ENCODE measurements around the gene SCML1.

SCML1 gene

DNA sequence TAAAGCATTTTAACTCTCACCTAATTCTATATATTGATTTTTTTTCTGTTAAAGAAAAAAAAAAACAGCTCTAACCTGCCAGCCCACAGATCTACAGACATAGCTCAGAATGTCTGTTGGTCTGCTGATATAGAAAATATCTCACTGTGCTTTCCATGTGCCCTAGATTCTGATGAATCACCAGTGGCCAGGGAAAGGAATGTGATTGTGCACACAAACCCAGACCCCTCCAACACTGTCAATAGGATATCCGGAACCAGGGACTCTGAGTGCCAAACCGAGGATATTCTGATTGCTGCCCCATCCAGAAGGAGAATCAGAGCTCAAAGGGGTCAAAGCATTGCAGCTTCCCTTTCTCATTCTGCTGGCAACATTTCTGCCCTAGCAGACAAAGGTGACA, 12.1 kb upstream of the SCML1 start:
- Histone ChIP-seq H3K9me3 (ENCODE audit: control insufficient read depth, insufficient read depth, low read length) (no peaks in the 10 kb centered on the region), H3K9ac (ENCODE audit: low read depth, low read length) (no peak overlapping the region), H3K4me1 (ENCODE audit: insufficient read depth, low read length) (peaks cover 15% of the 10 kb centered on the region), H3K36me3 (ENCODE audit: insufficient read depth, low read length) (peaks cover 4% of the 10 kb centered on the region)

DNA sequence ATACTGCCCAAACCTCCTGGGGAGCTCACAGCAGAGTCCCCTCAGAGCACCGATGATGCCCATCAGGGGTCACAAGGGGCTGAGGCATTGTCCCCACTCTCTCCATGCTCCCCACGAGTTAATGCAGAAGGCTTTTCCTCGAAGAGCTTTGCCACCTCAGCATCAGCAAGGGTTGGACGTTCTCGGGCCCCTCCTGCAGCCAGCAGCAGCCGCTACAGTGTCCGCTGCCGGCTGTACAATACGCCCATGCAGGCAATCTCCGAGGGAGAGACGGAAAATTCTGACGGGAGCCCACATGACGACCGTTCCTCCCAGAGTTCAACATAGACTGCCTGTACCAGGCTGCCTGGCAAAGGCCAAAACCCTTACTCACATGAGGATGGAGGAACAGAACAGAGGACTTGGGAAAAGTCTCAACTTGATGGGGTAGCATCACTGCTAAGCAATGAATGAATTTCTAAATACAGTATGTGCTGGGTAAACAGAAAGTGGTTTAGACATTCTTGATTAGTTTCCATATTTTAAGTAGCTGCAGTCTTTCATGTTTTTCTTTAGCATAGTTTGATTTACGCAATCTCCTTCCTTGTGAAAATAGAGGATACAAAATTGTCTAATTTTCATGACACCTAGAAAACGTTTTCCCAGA, 5.0 kb upstream of the SCML1 start:
- no peak overlapping the region for H3K9ac ChIP-seq (ENCODE audit: low read depth, low read length)
- no peaks in the 10 kb centered on the region for H3K9me3 ChIP-seq (ENCODE audit: control insufficient read depth, insufficient read depth, low read length)
- peaks cover 4% of the 10 kb centered on the region for H3K36me3 ChIP-seq (ENCODE audit: insufficient read depth, low read length)
- peaks cover 6% of the 10 kb centered on the region; the same call in 1 of the 2 replicates for H3K4me1 ChIP-seq (ENCODE audit: insufficient read depth, low read length)

DNA sequence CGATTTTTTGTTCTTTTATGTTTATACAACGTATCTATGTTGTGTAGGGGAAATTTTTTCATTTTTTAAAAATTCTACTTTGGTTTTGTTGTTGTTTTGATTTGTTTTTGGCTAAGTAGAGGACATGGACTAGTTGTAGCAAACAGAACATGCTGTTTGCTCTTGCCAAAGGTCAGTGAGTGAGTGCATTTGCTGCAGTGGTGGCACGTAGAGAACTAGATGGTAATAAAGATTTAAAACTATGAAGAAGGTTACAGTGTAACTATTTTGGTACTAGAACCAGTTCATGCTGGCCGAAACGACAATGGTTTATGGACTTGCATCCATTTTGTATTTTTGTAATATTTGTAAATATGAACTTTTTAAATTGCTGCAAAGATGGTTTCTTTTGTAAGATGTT, 1.9 kb upstream of the SCML1 start:
- Histone ChIP-seq H3K4me1 (ENCODE audit: insufficient read depth, low read length) (peaks cover 6% of the 10 kb centered on the region; the same call in 1 of the 2 replicates), H3K36me3 (ENCODE audit: insufficient read depth, low read length) (no peaks in the 10 kb centered on the region), H3K9ac (ENCODE audit: low read depth, low read length) (no peak overlapping the region), H3K9me3 (ENCODE audit: control insufficient read depth, insufficient read depth, low read length) (no peaks in the 10 kb centered on the region)

DNA sequence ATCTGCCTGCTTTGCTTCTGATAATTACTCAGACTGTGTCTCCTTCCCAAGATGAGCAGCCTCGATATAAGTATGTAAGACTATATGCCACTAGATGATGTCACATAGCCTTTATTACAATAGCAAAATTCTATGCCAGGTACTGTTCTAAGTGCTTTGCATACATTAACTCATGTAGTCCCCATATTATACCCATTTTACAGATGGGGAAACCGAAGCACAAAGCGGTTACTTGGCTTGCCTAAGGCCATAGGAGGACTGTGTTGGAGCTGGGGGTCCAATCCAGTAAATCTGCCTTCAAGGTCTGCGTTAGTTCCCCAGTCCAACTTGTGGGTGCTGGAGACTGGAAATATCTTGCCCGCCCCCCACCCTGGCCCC, 826 bp upstream of the SCML1 start:
- Histone ChIP-seq H3K36me3 (ENCODE audit: insufficient read depth, low read length) (no peaks in the 10 kb centered on the region), H3K4me1 (ENCODE audit: insufficient read depth, low read length) (peaks cover 6% of the 10 kb centered on the region; the same call in 1 of the 2 replicates), H3K9ac (ENCODE audit: low read depth, low read length) (peak overlapping the region; percentile 39; the same call in 1 of the 2 replicates), H3K9me3 (ENCODE audit: control insufficient read depth, insufficient read depth, low read length) (no peaks in the 10 kb centered on the region)

DNA sequence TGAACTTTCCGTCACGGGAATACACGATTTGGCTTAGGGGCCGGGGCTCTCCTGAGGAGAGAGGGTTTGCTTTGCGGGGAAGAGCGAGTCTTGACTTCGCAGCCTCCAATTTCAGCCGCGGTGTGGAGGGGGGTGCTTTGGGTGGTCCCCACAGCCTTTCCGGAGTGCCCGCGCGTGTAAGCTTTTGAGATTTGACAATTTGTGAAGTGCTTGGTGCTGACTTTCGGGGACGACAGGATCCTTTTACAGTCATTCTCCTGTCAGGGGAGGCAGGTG, 355 bp downstream of the SCML1 start:
- Histone ChIP-seq H3K9ac (ENCODE audit: low read depth, low read length) (peak overlapping the region; percentile 67; the same call in 1 of the 2 replicates), H3K4me1 (ENCODE audit: insufficient read depth, low read length) (peaks cover 6% of the 10 kb centered on the region; the same call in 1 of the 2 replicates), H3K9me3 (ENCODE audit: control insufficient read depth, insufficient read depth, low read length) (no peaks in the 10 kb centered on the region), H3K36me3 (ENCODE audit: insufficient read depth, low read length) (no peaks in the 10 kb centered on the region)

DNA sequence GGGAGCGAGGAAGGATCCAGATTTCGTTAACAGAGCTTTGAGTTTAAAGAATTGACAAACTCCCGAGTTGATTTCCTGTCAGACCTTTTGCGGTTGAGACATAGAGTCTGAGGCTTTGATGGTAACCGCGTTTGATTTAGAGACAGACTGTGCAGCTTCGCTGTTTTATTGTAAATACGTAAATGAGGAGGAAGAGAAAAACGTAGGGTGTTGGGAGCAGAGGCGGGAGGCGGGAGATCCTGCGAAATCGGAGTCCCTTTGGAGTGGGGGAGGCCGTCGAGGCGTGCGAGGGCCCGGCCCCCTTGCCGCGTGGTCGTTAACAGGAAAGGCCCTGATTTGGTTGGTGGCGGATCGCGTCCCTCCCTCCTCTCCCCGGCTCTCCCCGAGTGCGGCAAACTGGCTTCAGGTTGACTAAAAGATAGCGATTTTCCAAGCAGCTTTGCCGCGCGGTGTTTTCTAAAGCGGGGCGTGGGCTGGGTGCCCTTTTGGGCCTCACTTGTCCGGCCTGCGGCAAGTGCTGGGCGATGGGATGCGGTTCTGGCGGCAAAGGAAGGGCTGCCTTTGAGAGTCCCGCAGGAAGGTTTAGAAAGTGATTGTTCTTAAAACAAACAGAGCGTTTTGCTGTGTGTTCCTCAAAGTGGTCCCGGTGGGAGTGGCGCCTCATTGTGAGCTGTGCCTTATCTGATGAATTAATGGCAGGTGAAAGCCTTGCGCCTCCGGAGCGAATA, 857 bp downstream of the SCML1 start:
- Histone ChIP-seq H3K9me3 (ENCODE audit: control insufficient read depth, insufficient read depth, low read length) (no peaks in the 10 kb centered on the region), H3K36me3 (ENCODE audit: insufficient read depth, low read length) (no peaks in the 10 kb centered on the region), H3K4me1 (ENCODE audit: insufficient read depth, low read length) (peaks cover 6% of the 10 kb centered on the region; the same call in 1 of the 2 replicates), H3K9ac (ENCODE audit: low read depth, low read length) (peak overlapping the region; percentile 67; the same call in 1 of the 2 replicates)

DNA sequence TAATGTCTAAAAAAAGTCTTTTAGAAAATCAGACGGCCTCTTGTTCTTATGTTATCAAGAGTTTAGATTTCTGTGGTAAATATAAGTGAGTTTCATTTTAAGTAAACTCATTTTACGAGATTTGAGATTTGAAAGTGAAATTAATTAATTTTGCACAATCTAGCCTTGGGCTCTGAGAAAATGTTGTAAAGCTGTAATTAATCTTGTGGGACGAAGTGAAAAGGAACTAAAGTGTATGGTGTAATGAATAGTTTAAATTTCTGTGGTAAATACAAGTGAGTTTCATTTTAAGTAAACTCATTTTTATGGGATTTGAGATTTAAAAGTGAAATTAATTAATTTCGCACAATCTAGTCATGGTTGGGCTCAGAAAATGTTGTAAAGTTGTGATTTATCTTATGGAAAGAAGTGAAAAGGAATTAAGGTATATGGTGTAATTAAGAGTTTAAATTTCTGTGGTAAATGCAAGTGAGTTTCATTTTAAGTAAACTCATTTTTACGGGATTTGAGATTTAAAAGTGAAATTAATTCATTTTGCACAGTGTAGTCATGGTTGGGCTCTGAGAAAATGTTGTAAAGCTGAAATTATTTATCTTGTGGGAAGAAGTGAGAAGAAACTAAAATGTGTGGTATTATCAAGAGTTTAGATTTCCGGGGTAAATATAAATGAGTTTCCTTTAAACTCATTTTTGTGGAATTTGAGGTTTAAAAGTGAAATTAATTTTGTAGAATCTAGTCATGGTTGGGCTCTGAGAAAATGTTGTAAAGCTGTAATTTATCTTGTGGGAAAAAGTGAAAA, 1.6 kb downstream of the SCML1 start:
- Histone ChIP-seq H3K9me3 (ENCODE audit: control insufficient read depth, insufficient read depth, low read length) (no peaks in the 10 kb centered on the region), H3K9ac (ENCODE audit: low read depth, low read length) (peak overlapping the region; percentile 67; the same call in 1 of the 2 replicates), H3K36me3 (ENCODE audit: insufficient read depth, low read length) (no peaks in the 10 kb centered on the region), H3K4me1 (ENCODE audit: insufficient read depth, low read length) (peaks cover 3% of the 10 kb centered on the region; the same call in 1 of the 2 replicates)

DNA sequence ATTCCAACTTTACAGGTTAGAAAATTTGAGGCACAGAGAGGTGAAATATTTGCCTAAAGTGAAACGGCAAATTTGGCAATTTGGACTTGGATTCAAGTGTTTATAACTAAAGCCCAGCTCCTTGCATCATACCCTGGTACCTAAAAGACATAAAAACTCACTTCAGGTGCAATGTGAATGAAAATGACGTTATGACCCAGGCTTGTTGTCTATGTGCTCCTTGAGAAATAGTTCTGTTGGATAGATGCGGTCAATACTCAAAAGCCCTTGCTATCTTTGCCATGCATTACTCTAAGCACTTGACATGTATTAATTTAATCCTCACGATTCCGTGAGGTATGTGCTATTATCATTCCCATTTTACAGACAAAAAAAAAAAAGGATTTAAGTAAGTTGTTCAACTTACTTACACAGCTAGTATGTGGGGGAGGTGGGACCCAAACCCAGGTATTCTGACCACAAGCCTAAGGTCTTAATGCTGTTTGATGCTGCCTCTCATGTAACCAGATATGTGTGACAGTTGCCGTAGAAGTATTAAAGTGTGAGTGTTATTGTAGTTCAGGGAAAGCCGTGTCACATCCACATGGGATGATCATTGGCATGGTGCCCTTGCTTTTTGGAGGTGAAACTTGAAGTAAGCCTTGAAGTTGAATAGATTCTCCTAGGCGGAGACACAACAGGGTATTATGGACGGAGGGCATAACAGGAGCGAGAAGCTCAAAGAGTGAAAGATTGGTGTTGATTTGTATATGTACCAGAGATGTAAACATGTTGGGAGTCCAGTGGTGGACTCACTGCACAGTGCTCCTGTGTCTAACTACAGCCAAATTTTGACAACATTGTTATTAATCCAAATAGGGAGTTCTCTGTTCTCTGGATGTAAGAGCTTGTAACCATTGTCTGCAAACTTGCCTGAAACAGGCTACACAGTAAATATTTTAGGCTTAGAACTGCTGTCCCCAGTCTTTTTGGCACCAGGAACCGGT, 3.1 kb downstream of the SCML1 start:
- no peaks in the 10 kb centered on the region for H3K4me1 ChIP-seq (ENCODE audit: insufficient read depth, low read length)
- H3K9me3 ChIP-seq (ENCODE audit: control insufficient read depth, insufficient read depth, low read length): no peaks in the 10 kb centered on the region
- no peaks in the 10 kb centered on the region for H3K36me3 ChIP-seq (ENCODE audit: insufficient read depth, low read length)
- no peak overlapping the region for H3K9ac ChIP-seq (ENCODE audit: low read depth, low read length)

DNA sequence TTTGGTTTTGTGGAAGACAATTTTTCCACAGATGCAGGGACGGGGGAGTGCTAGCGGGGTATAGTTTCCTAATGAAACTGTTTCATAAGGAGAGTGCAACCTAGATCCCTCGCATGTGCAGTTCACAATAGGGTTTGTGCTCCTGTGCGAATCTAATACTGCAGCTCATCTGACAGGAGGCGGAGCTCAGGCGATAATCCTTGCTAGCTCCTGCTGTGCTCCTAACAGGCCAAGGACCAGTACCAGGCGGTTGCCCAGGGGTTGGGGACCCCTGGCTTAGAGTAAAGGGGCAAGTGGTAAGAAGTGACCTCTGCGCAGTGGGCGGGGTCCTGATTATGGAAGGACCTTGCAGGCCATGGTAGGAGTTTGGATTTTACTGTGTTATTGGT, 3.8 kb downstream of the SCML1 start:
- Histone ChIP-seq H3K36me3 (ENCODE audit: insufficient read depth, low read length) (no peaks in the 10 kb centered on the region), H3K9me3 (ENCODE audit: control insufficient read depth, insufficient read depth, low read length) (no peaks in the 10 kb centered on the region), H3K4me1 (ENCODE audit: insufficient read depth, low read length) (no peaks in the 10 kb centered on the region), H3K9ac (ENCODE audit: low read depth, low read length) (no peak overlapping the region)

DNA sequence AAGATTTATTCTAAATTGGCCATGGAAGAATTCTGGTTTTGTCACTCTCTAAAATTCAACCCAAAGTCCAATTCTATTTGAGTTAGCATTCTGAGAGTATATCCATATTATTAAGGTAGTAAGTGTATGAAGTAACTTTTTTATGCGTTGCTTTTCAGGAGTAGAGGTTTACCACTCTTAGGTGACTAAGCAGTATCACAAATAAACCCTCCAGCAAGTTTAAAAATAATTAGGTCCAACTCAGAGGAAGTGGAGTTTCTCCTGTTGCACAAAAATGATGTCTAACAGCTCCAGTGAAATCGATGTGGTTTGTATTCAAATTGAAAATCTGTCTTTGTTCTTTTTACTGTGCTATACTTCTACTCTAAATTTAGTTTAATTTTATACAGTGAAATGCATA, 6.6 kb downstream of the SCML1 start:
- Histone ChIP-seq H3K9me3 (ENCODE audit: control insufficient read depth, insufficient read depth, low read length) (no peaks in the 10 kb centered on the region), H3K4me1 (ENCODE audit: insufficient read depth, low read length) (no peaks in the 10 kb centered on the region), H3K36me3 (ENCODE audit: insufficient read depth, low read length) (no peaks in the 10 kb centered on the region), H3K9ac (ENCODE audit: low read depth, low read length) (no peak overlapping the region)

DNA sequence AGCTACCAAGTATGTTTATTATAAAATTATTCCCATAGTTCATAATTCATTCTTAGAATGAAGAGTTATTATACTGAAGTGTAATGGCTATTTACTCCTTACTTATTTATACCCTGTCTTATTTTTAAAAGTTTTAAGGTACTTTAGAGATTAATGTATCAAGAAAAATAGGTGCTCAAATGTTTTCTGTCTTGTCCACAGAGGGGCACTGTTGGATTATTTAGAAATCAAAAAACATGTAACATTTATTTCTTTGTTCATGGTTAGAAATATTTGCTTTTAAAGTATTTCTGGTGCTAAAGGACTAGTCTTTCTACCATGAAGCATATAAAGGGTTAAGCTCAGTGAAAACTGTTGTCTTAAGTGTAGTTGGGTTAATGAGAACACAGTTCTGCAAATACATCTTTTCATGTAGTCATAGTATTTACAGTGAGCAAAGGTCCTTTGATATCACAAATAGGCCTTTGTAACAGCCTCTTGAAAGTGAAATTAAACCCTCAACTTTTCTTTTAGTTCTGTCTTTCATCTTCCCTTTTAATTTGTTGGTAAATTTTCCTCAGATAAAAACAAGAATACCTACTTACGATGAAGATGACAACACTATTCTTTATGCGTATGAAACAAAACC, 7.7 kb downstream of the SCML1 start:
- Histone ChIP-seq H3K4me1 (ENCODE audit: insufficient read depth, low read length) (no peaks in the 10 kb centered on the region), H3K36me3 (ENCODE audit: insufficient read depth, low read length) (no peaks in the 10 kb centered on the region)

DNA sequence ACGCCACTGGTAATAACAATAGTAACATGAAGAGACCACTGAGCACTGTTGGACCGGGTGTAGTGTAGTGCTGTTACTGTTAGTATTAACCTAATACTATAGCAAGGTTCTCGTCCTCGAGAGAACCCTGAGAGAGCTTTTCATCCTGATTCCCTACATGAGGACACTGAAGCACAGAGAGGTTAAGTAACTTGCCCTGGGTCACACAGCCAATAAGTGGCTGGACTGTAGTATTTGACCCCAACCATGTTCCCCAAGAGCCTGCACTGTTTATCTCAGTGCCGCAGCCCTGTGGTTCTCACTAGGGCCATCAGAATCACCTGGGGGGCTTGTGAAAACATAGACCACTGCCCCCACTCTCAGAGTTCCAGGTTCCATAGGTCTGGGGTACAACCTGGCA, 10.4 kb downstream of the SCML1 start:
- no peak overlapping the region for H3K9ac ChIP-seq (ENCODE audit: low read depth, low read length)
- no peaks in the 10 kb centered on the region for H3K9me3 ChIP-seq (ENCODE audit: control insufficient read depth, insufficient read depth, low read length)
- no peaks in the 10 kb centered on the region for H3K36me3 ChIP-seq (ENCODE audit: insufficient read depth, low read length)
- no peaks in the 10 kb centered on the region; the same call in 1 of the 2 replicates for H3K4me1 ChIP-seq (ENCODE audit: insufficient read depth, low read length)

More for the DNA sequence above, 7.7 kb downstream of the SCML1 start:
- H3K9ac ChIP-seq (ENCODE audit: low read depth, low read length): no peak overlapping the region
- H3K9me3 ChIP-seq (ENCODE audit: control insufficient read depth, insufficient read depth, low read length): no peaks in the 10 kb centered on the region

DNA sequence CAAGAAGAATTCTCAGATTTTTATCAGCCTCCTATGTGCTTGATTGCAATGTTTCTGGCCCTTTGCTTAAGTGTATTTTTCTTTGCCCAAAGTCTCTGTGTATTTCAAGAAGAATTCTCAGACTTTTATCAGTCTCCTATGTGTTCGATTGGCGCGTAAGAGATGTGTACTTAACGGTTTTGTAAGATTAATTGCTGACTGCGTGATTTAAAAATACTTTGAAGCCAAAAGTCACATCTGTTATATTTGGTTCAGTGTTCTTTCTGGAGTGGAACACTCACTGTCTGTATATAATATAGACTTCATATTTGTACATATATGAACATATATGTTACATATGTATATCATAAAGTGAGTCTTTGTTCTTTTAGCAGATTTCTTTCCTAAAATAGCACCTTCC, 11.4 kb downstream of the SCML1 start:
- Histone ChIP-seq H3K4me1 (ENCODE audit: insufficient read depth, low read length) (no peaks in the 10 kb centered on the region; the same call in 1 of the 2 replicates), H3K36me3 (ENCODE audit: insufficient read depth, low read length) (no peaks in the 10 kb centered on the region), H3K9me3 (ENCODE audit: control insufficient read depth, insufficient read depth, low read length) (no peaks in the 10 kb centered on the region), H3K9ac (ENCODE audit: low read depth, low read length) (no peak overlapping the region)

Data from ES-I3 (cell line).